Measurements from ENCODE around the gene KIAA0319L. TPM values are rescaled to one million over a fixed set of nuclear protein-coding genes. Genes with fewer than 3 reads are reported as not detected.

KIAA0319L gene
- total RNA-seq, 4 donors from 2014 or later, result 33.4 to 60.9 (median 44.9) TPM

- TF ChIP-seq CTCF (IDR thresholded peaks at IDR 0.05) (no peak), POLR2A (IDR thresholded peaks at IDR 0.05) (no peak)
- intact Hi-C loops (cut with DNase I; ENCODE audit: low total_unique reads), result no loop called here
- DNase-seq (ENCODE audit: low spot score in 2 of 2), result no peak
- H3K4me3 ChIP-seq (ENCODE audit: low read depth, poor library complexity, severe bottlenecking), result no peak overlapping the region
- 52 to 58% methylated on average over 4 of the region's 4 CpGs for WGBS, 2 donors
Measured at GRCh38 chr1:35442734-35443133, 114.5 kb downstream of the KIAA0319L start.

DNA sequence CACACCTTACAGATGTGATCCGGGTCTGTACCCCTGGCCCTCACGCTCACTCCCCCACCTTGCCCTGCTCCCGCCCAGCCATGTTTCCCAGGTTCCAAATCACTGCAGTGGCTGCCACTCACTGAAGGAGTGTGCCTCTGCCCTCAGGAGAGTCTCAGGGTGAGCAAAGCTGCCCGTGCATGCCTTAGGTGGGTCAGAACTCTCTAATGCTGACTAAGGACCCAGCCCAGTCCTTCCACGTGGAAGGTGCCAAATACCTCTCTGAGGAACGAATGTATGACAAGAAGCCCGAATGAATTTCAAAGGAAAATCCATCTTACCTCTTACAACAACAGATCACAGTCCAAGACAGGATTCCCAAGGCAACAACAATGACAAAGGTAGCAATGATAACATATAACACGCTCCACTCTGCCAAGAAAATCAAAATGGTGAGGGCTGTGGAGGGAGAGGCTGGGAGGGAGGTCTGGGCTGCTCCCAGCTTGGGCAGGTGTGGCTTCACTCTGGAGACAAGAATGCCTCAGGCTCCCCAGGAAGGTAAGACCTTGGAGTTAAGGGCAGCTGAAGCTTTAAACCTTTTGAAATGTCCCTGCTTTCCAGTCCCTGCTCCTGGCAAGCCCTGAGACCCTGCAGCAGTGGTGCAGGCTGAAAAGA, 115.2 kb downstream of the KIAA0319L start:
- no peak overlapping the region for H3K4me3 ChIP-seq (ENCODE audit: low read depth, poor library complexity, severe bottlenecking)
- TF ChIP-seq CTCF (IDR thresholded peaks at IDR 0.05) (no peak), POLR2A (IDR thresholded peaks at IDR 0.05) (no peak)
- 51 to 55% methylated on average over 8 of the region's 8 CpGs for WGBS, 2 donors
- intact Hi-C loops (cut with DNase I; ENCODE audit: low total_unique reads), result no loop called here
- DNase-seq (ENCODE audit: low spot score in 2 of 2), result no peak

- intact Hi-C loops (cut with DNase I; ENCODE audit: low total_unique reads), result no loop called here
- WGBS, 2 donors, result 58 to 63% methylated on average over 1 of the region's 1 CpG
- TF ChIP-seq POLR2A (IDR thresholded peaks at IDR 0.05), result no peak
- TF ChIP-seq CTCF (IDR thresholded peaks at IDR 0.05), result no peak
- no peak overlapping the region for H3K4me3 ChIP-seq (ENCODE audit: low read depth, poor library complexity, severe bottlenecking)
- DNase-seq (ENCODE audit: low spot score in 2 of 2), result no peak
Measured at GRCh38 chr1:35439626-35440025, 117.6 kb downstream of the KIAA0319L start.

DNA sequence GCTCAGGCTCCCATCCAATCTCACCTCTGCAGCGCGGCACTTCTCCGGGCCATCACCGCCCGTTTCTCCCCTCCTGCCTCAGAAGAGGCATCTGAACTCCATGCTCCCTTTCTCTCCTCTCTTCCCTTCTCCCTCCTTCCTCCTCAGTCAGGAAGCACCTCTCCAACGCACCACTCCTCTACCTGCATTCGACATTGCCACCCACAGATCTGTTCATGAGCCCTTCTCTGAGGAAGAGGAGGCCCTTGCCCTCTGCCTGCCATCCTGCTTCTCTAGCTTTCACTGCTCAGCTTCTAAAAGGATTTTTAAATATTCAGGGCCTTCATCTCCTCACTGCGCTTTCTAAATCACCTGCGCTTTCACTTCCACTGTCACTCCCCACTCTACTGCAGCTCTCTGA, 120.0 kb downstream of the KIAA0319L start:
- no peak overlapping the region for H3K4me3 ChIP-seq (ENCODE audit: low read depth, poor library complexity, severe bottlenecking)
- DNase-seq (ENCODE audit: low spot score in 2 of 2), result no peak
- no peak for TF ChIP-seq CTCF (IDR thresholded peaks at IDR 0.05)
- no peak for TF ChIP-seq POLR2A (IDR thresholded peaks at IDR 0.05)
- WGBS, 2 donors, result 98 to 99% methylated on average over 9 of the region's 9 CpGs
- intact Hi-C loops (cut with DNase I; ENCODE audit: low total_unique reads), result no loop called here

- intact Hi-C loops (cut with DNase I; ENCODE audit: low total_unique reads), result no loop called here
- WGBS, 2 donors, result 93 to 94% methylated on average over 10 of the region's 10 CpGs
- H3K4me3 ChIP-seq (ENCODE audit: low read depth, poor library complexity, severe bottlenecking), result no peak overlapping the region
- no peak for TF ChIP-seq POLR2A (IDR thresholded peaks at IDR 0.05)
- TF ChIP-seq CTCF (IDR thresholded peaks at IDR 0.05), result no peak
- DNase-seq (ENCODE audit: low spot score in 2 of 2), result no peak
Measured at GRCh38 chr1:35436078-35436477, 121.1 kb downstream of the KIAA0319L start.

- 84 to 88% methylated on average over 4 to 12 of the region's 12 CpGs for WGBS, 2 donors
- DNase-seq (ENCODE audit: low spot score in 2 of 2), result no peak
- no peak overlapping the region for H3K4me3 ChIP-seq (ENCODE audit: low read depth, poor library complexity, severe bottlenecking)
- TF ChIP-seq CTCF (IDR thresholded peaks at IDR 0.05) (no peak), POLR2A (IDR thresholded peaks at IDR 0.05) (no peak)
- intact Hi-C loops (cut with DNase I; ENCODE audit: low total_unique reads), result no loop called here
Measured at GRCh38 chr1:35434703-35435102, 122.5 kb downstream of the KIAA0319L start.
